GM23338 (cell line): ENCODE results near the gene NLRP9.

ENCODE experiments used
- CREB1 ChIP-seq: fragments of 250-450 bp; sonication (Bioruptor Pico); IDR thresholded peaks from 2 replicates; pipeline ENCODE4 v1.5.0; 2020; ENCODE audit warnings: low read depth, mild to moderate bottlenecking, moderate library complexity
- EZH2 ChIP-seq: fragments of 200-600 bp; sonication (generic); IDR thresholded peaks from one replicate; pipeline ENCODE4 v1.8.0; 2017; ENCODE audit warnings: antibody characterized with exemption, mild to moderate bottlenecking, low read depth; ENCODE audit not compliant: unreplicated experiment
- EZH2phosphoT487 ChIP-seq: fragments of 200-600 bp; sonication (generic); IDR thresholded peaks from one replicate; pipeline ENCODE4 v1.8.1; 2018; ENCODE audit warnings: antibody characterized with exemption; ENCODE audit not compliant: unreplicated experiment
- JUNB ChIP-seq: IDR thresholded peaks from one replicate; pipeline ENCODE4 v1.6.1; 2016; ENCODE audit warnings: antibody characterized with exemption; ENCODE audit not compliant: unreplicated experiment
- NANOG ChIP-seq: IDR thresholded peaks from 2 replicates; pipeline ENCODE4 v1.6.1; 2016; ENCODE audit warnings: antibody characterized with exemption, borderline replicate concordance
- POLR2AphosphoS5 ChIP-seq: IDR thresholded peaks from 2 replicates; pipeline ENCODE4 v1.6.1; 2016; ENCODE audit warnings: antibody characterized with exemption, low read depth
- ZNF114 ChIP-seq: fragments of 250-450 bp; sonication (Bioruptor Pico); IDR thresholded peaks from 2 replicates; pipeline ENCODE4 v1.5.0; 2020; ENCODE audit warnings: mild to moderate bottlenecking, moderate library complexity
- TF ChIP-seq, protein P1 (sequence below), 2 experiments: fragments of 200-600 bp in 1 of 2; sonication (generic) in 1 of 2; conservative IDR thresholded peaks; 2 replicates each; pipeline versions ENCODE4 v1.5.1 to v1.6.1; 2016 to 2017; ENCODE audit warnings: antibody characterized with exemption in 2 of 2, low read depth in 2 of 2, mild to moderate bottlenecking in 2 of 2, moderate library complexity in 1 of 2
- TF ChIP-seq, protein P2 (sequence below): fragments of 250-450 bp; sonication (Bioruptor Pico); IDR thresholded peaks from 2 replicates; pipeline ENCODE4 v1.5.0; 2020; ENCODE audit warnings: mild to moderate bottlenecking, moderate library complexity
- TF ChIP-seq, protein P3 (sequence below): IDR thresholded peaks from one replicate; pipeline ENCODE4 v1.6.1; 2018; ENCODE audit warnings: antibody characterized with exemption; ENCODE audit not compliant: unreplicated experiment
- TF ChIP-seq, protein P4 (sequence below): IDR thresholded peaks from 2 replicates; pipeline ENCODE4 v1.6.1; 2016; ENCODE audit warnings: antibody characterized with exemption

DNA sequence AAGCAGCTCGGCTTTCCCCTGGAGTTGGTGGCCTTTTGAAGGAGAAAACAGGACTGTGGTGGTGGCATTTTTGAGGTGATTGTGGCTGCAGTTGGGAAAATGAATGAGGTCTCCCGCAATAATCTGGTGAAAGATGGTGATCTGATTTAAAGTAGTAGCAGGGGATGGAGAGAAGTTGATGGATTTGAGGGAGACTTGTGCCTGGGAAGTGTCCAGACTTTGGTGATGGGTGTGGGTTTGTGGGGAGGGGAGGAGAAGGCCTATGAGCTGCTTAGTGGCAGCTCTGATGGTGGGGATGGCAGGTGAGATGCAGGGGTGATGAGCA is 67.2 kb downstream of the NLRP9 start:
- TF ChIP-seq, protein P1, sequence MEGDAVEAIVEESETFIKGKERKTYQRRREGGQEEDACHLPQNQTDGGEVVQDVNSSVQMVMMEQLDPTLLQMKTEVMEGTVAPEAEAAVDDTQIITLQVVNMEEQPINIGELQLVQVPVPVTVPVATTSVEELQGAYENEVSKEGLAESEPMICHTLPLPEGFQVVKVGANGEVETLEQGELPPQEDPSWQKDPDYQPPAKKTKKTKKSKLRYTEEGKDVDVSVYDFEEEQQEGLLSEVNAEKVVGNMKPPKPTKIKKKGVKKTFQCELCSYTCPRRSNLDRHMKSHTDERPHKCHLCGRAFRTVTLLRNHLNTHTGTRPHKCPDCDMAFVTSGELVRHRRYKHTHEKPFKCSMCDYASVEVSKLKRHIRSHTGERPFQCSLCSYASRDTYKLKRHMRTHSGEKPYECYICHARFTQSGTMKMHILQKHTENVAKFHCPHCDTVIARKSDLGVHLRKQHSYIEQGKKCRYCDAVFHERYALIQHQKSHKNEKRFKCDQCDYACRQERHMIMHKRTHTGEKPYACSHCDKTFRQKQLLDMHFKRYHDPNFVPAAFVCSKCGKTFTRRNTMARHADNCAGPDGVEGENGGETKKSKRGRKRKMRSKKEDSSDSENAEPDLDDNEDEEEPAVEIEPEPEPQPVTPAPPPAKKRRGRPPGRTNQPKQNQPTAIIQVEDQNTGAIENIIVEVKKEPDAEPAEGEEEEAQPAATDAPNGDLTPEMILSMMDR (conservative IDR thresholded peaks at IDR 0.05; ENCODE audit: low read depth in 2 of 2) = no peak
- TF ChIP-seq NANOG (no peak), EZH2 (no peak), POLR2AphosphoS5 (no peak), CREB1 (CRISPR knock-in tag) (no peak), ZNF114 (no peak), JUNB (no peak), EZH2phosphoT487 (no peak)
- TF ChIP-seq, protein P2, sequence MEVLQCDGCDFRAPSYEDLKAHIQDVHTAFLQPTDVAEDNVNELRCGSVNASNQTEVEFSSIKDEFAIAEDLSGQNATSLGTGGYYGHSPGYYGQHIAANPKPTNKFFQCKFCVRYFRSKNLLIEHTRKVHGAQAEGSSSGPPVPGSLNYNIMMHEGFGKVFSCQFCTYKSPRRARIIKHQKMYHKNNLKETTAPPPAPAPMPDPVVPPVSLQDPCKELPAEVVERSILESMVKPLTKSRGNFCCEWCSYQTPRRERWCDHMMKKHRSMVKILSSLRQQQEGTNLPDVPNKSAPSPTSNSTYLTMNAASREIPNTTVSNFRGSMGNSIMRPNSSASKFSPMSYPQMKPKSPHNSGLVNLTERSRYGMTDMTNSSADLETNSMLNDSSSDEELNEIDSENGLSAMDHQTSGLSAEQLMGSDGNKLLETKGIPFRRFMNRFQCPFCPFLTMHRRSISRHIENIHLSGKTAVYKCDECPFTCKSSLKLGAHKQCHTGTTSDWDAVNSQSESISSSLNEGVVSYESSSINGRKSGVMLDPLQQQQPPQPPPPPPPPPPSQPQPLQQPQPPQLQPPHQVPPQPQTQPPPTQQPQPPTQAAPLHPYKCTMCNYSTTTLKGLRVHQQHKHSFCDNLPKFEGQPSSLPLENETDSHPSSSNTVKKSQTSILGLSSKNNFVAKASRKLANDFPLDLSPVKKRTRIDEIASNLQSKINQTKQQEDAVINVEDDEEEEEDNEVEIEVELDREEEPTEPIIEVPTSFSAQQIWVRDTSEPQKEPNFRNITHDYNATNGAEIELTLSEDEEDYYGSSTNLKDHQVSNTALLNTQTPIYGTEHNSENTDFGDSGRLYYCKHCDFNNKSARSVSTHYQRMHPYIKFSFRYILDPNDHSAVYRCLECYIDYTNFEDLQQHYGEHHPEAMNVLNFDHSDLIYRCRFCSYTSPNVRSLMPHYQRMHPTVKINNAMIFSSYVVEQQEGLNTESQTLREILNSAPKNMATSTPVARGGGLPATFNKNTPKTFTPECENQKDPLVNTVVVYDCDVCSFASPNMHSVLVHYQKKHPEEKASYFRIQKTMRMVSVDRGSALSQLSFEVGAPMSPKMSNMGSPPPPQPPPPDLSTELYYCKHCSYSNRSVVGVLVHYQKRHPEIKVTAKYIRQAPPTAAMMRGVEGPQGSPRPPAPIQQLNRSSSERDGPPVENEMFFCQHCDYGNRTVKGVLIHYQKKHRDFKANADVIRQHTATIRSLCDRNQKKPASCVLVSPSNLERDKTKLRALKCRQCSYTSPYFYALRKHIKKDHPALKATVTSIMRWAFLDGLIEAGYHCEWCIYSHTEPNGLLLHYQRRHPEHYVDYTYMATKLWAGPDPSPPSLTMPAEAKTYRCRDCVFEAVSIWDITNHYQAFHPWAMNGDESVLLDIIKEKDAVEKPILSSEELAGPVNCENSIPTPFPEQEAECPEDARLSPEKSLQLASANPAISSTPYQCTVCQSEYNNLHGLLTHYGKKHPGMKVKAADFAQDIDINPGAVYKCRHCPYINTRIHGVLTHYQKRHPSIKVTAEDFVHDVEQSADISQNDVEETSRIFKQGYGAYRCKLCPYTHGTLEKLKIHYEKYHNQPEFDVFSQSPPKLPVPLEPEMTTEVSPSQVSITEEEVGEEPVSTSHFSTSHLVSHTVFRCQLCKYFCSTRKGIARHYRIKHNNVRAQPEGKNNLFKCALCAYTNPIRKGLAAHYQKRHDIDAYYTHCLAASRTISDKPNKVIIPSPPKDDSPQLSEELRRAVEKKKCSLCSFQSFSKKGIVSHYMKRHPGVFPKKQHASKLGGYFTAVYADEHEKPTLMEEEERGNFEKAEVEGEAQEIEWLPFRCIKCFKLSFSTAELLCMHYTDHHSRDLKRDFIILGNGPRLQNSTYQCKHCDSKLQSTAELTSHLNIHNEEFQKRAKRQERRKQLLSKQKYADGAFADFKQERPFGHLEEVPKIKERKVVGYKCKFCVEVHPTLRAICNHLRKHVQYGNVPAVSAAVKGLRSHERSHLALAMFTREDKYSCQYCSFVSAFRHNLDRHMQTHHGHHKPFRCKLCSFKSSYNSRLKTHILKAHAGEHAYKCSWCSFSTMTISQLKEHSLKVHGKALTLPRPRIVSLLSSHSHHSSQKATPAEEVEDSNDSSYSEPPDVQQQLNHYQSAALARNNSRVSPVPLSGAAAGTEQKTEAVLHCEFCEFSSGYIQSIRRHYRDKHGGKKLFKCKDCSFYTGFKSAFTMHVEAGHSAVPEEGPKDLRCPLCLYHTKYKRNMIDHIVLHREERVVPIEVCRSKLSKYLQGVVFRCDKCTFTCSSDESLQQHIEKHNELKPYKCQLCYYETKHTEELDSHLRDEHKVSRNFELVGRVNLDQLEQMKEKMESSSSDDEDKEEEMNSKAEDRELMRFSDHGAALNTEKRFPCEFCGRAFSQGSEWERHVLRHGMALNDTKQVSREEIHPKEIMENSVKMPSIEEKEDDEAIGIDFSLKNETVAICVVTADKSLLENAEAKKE = no peak
- TF ChIP-seq, protein P3, sequence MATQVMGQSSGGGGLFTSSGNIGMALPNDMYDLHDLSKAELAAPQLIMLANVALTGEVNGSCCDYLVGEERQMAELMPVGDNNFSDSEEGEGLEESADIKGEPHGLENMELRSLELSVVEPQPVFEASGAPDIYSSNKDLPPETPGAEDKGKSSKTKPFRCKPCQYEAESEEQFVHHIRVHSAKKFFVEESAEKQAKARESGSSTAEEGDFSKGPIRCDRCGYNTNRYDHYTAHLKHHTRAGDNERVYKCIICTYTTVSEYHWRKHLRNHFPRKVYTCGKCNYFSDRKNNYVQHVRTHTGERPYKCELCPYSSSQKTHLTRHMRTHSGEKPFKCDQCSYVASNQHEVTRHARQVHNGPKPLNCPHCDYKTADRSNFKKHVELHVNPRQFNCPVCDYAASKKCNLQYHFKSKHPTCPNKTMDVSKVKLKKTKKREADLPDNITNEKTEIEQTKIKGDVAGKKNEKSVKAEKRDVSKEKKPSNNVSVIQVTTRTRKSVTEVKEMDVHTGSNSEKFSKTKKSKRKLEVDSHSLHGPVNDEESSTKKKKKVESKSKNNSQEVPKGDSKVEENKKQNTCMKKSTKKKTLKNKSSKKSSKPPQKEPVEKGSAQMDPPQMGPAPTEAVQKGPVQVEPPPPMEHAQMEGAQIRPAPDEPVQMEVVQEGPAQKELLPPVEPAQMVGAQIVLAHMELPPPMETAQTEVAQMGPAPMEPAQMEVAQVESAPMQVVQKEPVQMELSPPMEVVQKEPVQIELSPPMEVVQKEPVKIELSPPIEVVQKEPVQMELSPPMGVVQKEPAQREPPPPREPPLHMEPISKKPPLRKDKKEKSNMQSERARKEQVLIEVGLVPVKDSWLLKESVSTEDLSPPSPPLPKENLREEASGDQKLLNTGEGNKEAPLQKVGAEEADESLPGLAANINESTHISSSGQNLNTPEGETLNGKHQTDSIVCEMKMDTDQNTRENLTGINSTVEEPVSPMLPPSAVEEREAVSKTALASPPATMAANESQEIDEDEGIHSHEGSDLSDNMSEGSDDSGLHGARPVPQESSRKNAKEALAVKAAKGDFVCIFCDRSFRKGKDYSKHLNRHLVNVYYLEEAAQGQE = no peak
- TF ChIP-seq, protein P4, sequence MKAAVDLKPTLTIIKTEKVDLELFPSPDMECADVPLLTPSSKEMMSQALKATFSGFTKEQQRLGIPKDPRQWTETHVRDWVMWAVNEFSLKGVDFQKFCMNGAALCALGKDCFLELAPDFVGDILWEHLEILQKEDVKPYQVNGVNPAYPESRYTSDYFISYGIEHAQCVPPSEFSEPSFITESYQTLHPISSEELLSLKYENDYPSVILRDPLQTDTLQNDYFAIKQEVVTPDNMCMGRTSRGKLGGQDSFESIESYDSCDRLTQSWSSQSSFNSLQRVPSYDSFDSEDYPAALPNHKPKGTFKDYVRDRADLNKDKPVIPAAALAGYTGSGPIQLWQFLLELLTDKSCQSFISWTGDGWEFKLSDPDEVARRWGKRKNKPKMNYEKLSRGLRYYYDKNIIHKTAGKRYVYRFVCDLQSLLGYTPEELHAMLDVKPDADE = no peak
